Large intestine (tissue), 3 donors: ENCODE measurements around the gene BDKRB2. TPM values are rescaled to one million over a fixed set of nuclear protein-coding genes. Genes with fewer than 3 reads are reported as not detected.

Source experiments
- DNase-seq, 2 donors: peaks; one replicate each; pipeline versions ENCODE4 v3.0.0 to v3.0.0-alpha.2; 2013
- H3K27ac ChIP-seq: one replicate; pipeline ENCODE4 v1.5.1; 2013; ENCODE audit warnings: low read length
- H3K27me3 ChIP-seq: 2 replicates; pipeline ENCODE4 v1.6.1; 2013; ENCODE audit warnings: low read length; ENCODE audit not compliant: control insufficient read depth, insufficient read depth
- H3K36me3 ChIP-seq: 2 replicates; pipeline ENCODE4 v1.6.1; 2013; ENCODE audit warnings: low read length; ENCODE audit not compliant: control insufficient read depth, insufficient read depth
- H3K4me1 ChIP-seq: one replicate; pipeline ENCODE4 v1.6.1; 2013; ENCODE audit warnings: low read length; ENCODE audit not compliant: control insufficient read depth, insufficient read depth
- H3K4me3 ChIP-seq: one replicate; pipeline ENCODE4 v1.5.1; 2013; ENCODE audit warnings: low read length
- H3K9me3 ChIP-seq: one replicate; pipeline ENCODE4 v1.6.1; 2013; ENCODE audit warnings: mild to moderate bottlenecking, low read depth, low read length, moderate library complexity; ENCODE audit not compliant: control insufficient read depth
- WGBS: methylation state at CpG from one replicate; pipeline ENCODE4 v1.1.5; 2013; ENCODE audit warnings: low lambda C conversion rate; ENCODE audit not compliant: insufficient coverage; 5-methylcytosine and 5-hydroxymethylcytosine counted together
- polyA plus RNA-seq: library from polyadenylated mRNA; unstranded; fragments of 120-200 nt; gene quantifications from one replicate; pipeline ENCODE4 v1.2.1, GENCODE V29; 2013

BDKRB2 gene
- polyA plus RNA-seq, 1 donor = 9.1 TPM

GRCh38 chr14:96191841-96192462 lies 12.7 kb upstream of the BDKRB2 start:
- Histone ChIP-seq H3K27me3 (no peaks in the 10 kb centered on the region), H3K4me3 (no peak overlapping the region), H3K9me3 (no peaks in the 10 kb centered on the region), H3K36me3 (no peaks in the 10 kb centered on the region), H3K4me1 (peaks cover 15% of the 10 kb centered on the region), H3K27ac (no peak overlapping the region)
- peak; percentile 42 to 67 for DNase-seq
- WGBS = no CpG with 5 or more reads among the region's 3 CpGs

- H3K4me3 ChIP-seq = no peak overlapping the region
- WGBS = 92% methylated on average over 2 of the region's 22 CpGs
- no peaks in the 10 kb centered on the region for H3K27me3 ChIP-seq
- H3K4me1 ChIP-seq = peaks cover 19% of the 10 kb centered on the region
- H3K9me3 ChIP-seq = no peaks in the 10 kb centered on the region
- no peak for DNase-seq
- H3K27ac ChIP-seq = no peak overlapping the region
- no peaks in the 10 kb centered on the region for H3K36me3 ChIP-seq
Observed at GRCh38 chr14:96192975-96193805, 11.4 kb upstream of the BDKRB2 start.

GRCh38 chr14:96194262-96194656 lies 10.4 kb upstream of the BDKRB2 start:
- WGBS = no CpG with 5 or more reads among the region's 10 CpGs
- Histone ChIP-seq H3K27me3 (no peaks in the 10 kb centered on the region), H3K36me3 (no peaks in the 10 kb centered on the region), H3K9me3 (no peaks in the 10 kb centered on the region), H3K27ac (no peak overlapping the region), H3K4me3 (no peak overlapping the region), H3K4me1 (peaks cover 22% of the 10 kb centered on the region)
- DNase-seq = no peak

- H3K27me3 ChIP-seq = no peaks in the 10 kb centered on the region
- H3K4me1 ChIP-seq = peaks cover 22% of the 10 kb centered on the region
- no peaks in the 10 kb centered on the region for H3K9me3 ChIP-seq
- no peak overlapping the region for H3K27ac ChIP-seq
- no CpG with 5 or more reads among the region's 11 CpGs for WGBS
- H3K36me3 ChIP-seq = no peaks in the 10 kb centered on the region
- no peak overlapping the region for H3K4me3 ChIP-seq
- DNase-seq = peak; percentile 42 to 44
Observed at GRCh38 chr14:96194657-96195431, 9.8 kb upstream of the BDKRB2 start.

- no peaks in the 10 kb centered on the region for H3K36me3 ChIP-seq
- no peak overlapping the region for H3K27ac ChIP-seq
- H3K27me3 ChIP-seq = no peaks in the 10 kb centered on the region
- H3K9me3 ChIP-seq = no peaks in the 10 kb centered on the region
- WGBS = no CpG with 5 or more reads among the region's 8 CpGs
- peak in 1 of 2 donors; percentile 41 for DNase-seq
- peaks cover 22% of the 10 kb centered on the region for H3K4me1 ChIP-seq
- H3K4me3 ChIP-seq = no peak overlapping the region
Observed at GRCh38 chr14:96195441-96196081, 9.1 kb upstream of the BDKRB2 start.

- WGBS = no CpG with 5 or more reads among the region's 20 CpGs
- no peak overlapping the region for H3K4me3 ChIP-seq
- H3K4me1 ChIP-seq = peaks cover 30% of the 10 kb centered on the region
- no peaks in the 10 kb centered on the region for H3K9me3 ChIP-seq
- no peak overlapping the region for H3K27ac ChIP-seq
- no peaks in the 10 kb centered on the region for H3K36me3 ChIP-seq
- H3K27me3 ChIP-seq = no peaks in the 10 kb centered on the region
- no peak for DNase-seq
Observed at GRCh38 chr14:96197163-96197852, 7.3 kb upstream of the BDKRB2 start.

- no CpG with 5 or more reads among the region's 11 CpGs for WGBS
- Histone ChIP-seq H3K36me3 (no peaks in the 10 kb centered on the region), H3K27me3 (no peaks in the 10 kb centered on the region), H3K9me3 (no peaks in the 10 kb centered on the region), H3K4me1 (peaks cover 34% of the 10 kb centered on the region), H3K27ac (no peak overlapping the region), H3K4me3 (no peak overlapping the region)
- no peak for DNase-seq
Observed at GRCh38 chr14:96197969-96198368, 6.7 kb upstream of the BDKRB2 start.

- H3K4me1 ChIP-seq = peaks cover 40% of the 10 kb centered on the region
- no peaks in the 10 kb centered on the region for H3K27me3 ChIP-seq
- H3K4me3 ChIP-seq = no peak overlapping the region
- H3K27ac ChIP-seq = no peak overlapping the region
- H3K9me3 ChIP-seq = no peaks in the 10 kb centered on the region
- H3K36me3 ChIP-seq = no peaks in the 10 kb centered on the region
- 0% methylated on average over 1 of the region's 9 CpGs for WGBS
- peak; percentile 51 to 66 for DNase-seq
Observed at GRCh38 chr14:96198430-96199130, 6.1 kb upstream of the BDKRB2 start.

GRCh38 chr14:96201157-96201556 lies 3.5 kb upstream of the BDKRB2 start:
- H3K27ac ChIP-seq = no peak overlapping the region
- no peaks in the 10 kb centered on the region for H3K36me3 ChIP-seq
- no peak overlapping the region for H3K4me3 ChIP-seq
- no CpG with 5 or more reads among the region's 8 CpGs for WGBS
- H3K4me1 ChIP-seq = peaks cover 54% of the 10 kb centered on the region
- no peak for DNase-seq
- no peaks in the 10 kb centered on the region for H3K27me3 ChIP-seq
- no peaks in the 10 kb centered on the region for H3K9me3 ChIP-seq
